Stimulated activated CD8-positive, alpha-beta memory T cell treated with anti-CD3 and anti-CD28 coated beads, Interleukin-7, amount 100 ng/mL, for 24 hours (primary cell): Measurements from ENCODE around the gene CDC37L1.

Experiments used
- DNase-seq: peaks from one replicate; pipeline ENCODE4 v3.0.0-alpha.2; 2020; ENCODE audit warnings: low read depth

Gene CDC37L1

DNA sequence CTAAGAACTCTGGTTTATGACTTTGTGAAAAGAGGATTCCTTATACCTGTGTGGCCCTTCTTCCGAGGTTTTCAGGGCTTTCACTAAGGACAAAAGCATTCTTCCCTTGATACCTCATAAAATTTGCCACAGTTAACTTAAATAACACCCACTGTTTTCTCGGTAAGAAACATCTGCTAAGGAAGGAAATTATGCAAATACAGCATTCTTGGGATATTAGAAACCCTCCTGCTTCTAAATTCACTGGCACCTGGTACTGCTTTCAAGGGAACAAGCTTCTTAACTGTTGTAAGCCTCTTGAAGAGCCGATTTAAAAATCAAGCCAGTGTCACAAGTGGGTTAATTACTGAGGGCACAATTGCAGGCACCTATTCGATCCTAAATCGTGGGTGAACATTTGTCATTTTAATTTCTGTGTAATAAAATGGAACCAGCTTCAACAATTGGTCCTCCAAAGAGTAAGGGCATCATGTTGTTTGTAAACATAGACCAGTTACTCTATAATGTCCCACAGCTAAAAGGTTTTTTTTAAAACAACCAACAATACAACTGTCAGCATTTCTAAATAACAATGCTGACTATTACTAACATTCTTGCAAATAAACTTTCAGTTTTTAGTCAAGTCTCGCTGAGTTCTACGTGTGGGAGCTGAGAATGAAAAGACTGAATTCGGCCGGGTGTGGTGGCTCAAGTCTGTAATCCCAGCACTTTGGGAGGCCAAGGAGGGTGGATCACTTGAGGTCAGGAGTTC lies 35.1 kb downstream of the CDC37L1 start:
- no peak for DNase-seq

- no peak for DNase-seq
These were observed 36.8 kb downstream of the CDC37L1 start for GRCh38 chr9:4716163-4716562.

DNA sequence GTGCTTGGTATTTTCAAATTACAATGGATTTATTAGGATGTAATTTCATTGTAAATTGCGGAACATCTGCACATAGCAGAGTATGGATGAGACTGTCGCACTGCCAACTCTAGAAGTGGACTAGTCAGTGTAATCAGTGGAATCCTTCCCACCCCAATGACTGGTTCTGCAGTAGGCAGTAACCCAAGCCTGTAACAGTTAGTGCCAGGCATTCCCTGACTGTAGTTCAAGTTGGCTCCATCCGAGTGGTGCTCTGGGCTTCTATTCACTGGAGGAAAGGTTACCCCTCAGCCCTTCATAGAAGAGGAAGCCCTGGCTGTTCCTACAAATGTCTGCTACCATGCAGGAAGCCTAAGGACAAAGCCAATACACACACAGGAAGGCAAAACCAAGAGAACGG lies 38.4 kb downstream of the CDC37L1 start:
- no peak for DNase-seq

DNA sequence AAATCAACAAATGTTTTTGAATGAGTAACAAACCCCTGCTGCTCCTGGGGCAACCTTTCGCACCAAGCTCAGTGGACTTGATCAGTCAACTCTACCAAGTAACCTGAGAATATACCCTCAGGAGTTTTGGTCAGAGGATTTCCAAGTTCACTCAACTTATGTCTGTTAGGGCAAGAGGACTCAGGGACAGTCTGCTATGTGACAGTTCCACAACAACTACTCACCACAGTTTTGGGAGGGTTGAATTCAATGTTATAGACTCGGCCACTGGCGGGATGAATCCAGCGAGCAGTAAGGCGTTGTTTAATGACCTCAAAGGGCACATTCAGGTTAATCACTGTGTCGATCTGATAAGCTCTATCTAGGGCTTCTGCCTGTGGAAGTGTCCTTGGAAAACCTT lies 39.5 kb downstream of the CDC37L1 start:
- no peak for DNase-seq

- no peak for DNase-seq
These were observed 42.4 kb downstream of the CDC37L1 start for GRCh38 chr9:4721736-4722135.

DNA sequence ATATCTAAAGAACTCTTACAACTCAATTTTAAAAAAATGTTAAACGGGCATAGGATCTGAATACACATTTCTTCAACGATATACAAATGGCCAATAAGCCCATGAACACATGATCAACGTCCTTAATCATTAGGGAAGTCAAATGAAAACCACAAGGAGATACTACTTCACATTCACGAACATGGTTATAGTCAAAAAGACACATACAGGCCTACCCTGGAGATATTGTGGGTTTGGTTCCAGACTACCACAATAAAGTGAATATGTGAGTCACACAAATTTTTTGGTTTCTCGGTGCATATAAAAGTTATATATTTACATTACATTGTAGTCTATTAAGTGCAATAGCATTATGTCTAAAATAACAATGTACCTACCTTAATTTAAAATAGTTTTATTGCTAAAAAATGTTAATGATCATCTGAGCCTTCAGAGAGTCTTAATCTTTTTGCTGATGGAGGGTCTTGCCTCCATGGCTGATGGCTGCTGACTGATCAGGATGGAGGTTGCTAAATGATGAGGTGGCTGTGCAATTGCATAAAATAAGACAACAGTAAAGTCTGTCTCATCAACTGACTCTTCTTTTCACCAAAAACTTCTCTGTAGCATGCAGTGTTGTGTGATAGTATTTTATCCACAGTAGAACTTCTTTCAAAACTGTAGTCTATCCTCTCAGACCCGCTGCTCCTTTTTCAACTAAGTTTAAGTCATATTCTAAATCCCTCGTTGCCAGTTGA lies 46.5 kb downstream of the CDC37L1 start:
- DNase-seq, result no peak

DNA sequence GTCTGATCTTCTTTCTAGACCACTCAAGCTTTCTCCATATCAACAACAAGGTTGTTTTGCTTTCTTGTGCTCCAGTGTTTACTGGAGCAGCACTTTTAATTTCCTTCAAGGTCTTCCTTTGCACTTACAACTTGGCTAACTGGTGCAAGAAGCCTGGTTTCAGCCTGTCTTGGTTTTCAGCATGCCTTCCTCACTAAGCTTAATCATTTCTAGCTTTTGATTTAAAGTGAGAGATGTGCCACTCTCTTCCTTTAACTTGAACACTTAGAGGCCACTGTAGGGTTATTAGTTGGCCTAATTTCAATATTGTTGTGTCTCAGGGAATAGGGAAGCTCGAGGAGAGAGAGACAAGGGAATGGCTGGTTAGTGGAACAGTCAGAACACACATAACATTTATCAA lies 48.2 kb downstream of the CDC37L1 start:
- no peak for DNase-seq

- no peak for DNase-seq
These were observed 53.5 kb downstream of the CDC37L1 start for GRCh38 chr9:4732890-4733289.

DNA sequence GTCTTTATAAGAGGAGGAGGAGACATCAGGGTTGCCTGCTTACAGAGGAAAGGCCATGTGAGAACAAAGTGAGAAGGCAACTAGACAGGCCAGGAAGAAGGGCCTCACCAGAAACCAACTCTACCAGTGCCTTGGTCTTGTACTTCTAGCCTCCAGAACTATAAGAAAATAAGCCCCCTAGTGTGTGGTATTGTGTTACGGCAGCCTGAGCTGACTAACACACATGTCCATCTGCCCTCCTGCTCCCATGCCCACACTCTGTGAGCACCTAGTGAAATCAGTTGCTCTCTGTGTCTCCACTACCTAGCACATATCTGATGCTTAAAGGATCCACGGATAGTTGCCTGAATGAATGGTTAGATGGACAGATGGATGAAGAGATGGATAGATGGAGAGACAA lies 54.8 kb downstream of the CDC37L1 start:
- DNase-seq, result no peak

- no peak for DNase-seq
These were observed 59.7 kb downstream of the CDC37L1 start for GRCh38 chr9:4738866-4739586.

DNA sequence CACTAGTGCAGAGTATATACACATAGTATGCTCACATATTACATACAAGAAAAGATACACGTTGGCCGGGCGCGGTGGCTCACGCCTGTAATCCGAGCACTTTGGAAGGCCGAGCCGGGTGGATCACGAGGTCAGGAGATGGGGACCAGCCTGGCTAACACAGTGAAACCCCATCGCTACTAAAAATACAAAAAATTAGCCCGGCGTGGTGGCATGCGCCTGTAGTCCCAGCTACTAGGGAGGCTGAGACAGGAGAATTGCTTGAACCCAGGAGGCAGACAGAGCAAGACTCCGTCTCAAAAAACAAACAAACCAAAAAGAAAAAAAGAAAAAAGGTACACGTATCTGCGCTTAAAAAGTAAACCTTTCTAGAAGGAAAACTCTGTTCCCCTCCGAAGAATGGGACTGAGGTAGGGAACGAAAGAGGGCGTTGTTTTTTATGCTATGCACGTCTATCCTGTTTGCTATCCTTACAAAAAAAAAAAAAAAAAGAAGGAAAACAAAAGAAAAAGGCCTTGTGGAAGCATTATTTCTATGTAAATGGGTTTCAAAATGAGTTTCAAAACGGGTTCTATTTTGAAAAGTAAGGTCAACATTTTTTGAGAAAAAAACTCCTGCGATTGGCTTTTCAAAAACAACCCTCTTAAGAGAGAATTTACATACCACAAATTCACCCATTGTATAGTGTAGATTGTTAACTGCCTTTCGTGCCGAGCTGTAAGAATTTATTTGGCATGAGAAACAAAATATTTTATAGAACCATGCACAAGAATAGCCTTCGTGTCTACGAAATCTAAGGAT lies 60.4 kb downstream of the CDC37L1 start:
- no peak for DNase-seq

DNA sequence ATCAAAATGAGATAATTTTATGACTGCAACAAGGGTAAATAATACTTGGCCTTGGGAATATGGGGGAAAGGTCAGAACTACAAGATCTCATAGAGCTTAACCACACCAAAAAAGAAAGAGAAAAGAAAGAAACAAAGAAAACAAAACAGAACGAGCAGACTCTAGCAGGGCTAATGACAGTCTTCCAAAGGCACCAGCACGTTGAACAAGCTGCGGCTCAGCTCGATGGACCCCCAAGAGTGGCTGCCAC lies 60.9 kb downstream of the CDC37L1 start:
- no peak for DNase-seq

DNA sequence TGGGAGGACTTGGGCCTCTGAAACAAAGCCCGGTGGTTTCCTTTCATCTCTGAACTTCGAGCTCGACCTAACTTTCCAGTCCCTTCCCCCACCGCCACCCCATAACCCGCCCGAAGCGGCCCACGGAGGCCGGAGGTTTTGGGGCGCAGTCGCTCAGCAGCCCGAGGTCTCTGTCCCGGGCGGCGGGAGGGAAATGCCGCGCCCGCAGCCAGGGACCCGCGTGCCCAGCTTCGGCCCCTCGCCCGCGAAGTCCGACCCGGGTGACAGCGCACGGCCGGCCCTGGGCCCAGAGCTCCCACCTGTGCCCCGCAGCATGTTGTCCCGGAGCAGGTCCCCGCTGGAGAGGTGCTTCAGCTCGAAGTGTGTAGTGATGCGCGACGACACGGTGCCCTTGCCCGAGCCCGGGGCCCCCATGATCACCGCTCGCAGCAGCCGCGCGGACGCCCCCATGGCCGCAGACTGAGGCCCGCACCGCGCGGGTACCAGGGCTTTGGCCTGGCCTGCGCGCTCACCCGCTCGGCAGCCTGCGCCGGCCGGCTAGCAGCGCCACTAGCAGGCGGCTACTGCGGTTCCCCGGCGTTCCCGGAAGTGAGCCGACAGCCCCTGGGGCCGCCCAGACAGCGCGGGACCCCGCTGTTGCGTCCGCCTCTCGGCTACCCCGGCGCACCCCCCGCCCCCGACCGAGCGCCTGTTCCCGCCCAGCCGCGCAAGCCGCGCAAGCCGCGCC lies 61.4 kb downstream of the CDC37L1 start, which contains the start of gene AK3:
Gene AK3 (minus strand): TSS at position 565 of the 727 bp plus-strand sequence. CDS start 115 bp downstream, at position 450.
- DNase-seq, result peak; percentile 68

- DNase-seq, result no peak
These were observed 62.2 kb downstream of the CDC37L1 start for GRCh38 chr9:4741365-4742089.

DNA sequence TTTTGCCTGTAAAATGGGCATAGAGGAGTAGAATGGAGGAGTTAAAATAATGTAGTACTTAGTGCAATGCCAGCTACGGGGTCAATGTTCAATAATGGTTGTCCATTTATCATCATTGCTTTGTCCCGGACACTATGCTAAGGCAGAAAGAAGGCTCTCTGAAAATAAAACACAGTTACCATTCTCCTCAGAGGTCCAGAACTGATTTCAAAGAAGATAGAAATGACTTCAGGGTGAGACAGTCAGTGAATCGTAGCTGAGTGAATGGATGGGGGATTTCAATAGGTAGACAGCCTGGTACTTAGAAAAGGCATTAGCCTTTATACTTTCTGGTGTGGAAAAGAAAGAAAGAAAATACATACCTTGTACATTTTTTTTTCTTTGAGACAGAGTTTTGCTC lies 62.9 kb downstream of the CDC37L1 start:
- DNase-seq, result no peak

DNA sequence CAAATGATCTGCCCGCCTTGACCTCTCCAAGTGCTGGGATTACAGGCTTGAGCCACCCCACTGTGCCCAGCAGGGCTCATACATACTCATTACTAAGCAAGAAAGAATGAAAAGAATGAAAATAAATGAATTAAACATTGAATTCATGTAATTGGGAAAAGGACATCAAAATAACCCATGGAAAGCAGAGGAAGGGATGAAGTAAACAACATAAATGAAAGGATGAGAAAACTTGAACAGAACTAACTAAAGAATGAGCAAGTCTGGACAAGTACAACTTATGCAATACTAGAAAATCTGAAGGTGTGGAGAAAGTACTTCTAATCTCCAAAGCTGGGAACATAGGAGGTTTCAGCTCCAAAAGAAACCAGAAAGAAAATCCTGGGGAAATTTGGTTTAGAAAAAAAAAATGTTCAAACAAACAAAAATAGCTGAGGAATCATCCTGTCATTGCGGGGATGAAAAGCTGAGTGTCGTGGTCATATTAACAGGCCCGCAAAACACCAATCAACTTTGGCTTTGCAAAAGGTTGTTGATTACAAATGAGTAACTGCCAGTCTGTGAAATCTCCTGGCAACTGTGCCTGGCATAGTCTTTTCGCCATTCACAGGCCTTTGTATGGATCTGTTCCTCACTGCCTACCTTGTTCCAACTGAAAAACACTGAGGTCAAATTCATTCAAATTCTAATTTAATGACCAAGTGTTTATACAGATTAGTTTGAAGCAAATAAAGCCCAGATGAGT lies 63.9 kb downstream of the CDC37L1 start:
- DNase-seq, result no peak

DNA sequence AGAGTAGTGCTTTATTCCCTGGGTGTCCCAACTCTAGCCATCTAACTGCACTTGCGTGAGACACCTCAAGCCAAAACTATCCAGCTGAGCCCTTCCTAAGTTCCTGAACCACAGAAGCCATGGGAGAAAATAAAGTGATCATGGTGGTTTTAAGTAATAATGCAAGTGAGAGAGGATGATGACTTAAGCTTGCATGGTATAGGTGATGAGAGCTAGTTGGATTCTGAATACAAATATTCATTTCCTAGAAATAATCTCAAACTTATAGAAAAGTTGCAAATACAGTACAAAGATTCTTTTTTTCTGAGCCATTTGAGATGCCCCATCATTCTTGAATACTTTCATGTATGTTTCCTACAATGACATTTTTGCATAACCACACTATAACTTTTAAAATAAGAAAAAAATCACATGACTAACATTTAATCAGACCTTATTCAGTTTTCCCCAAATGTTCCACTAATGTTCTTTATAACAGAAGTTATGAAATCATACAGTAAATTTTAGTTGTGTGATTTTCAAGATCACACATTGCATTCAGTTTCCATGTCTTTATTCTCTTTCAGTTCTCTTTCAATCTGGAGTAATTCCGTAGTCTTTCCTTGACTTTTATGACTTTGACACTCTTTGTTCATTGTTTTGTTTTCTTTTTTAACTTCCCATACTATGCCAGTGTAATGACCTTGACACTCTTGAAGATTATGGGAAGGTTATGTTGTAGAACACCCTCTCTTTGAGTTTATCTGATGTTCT lies 67.1 kb downstream of the CDC37L1 start:
- no peak for DNase-seq

GRCh38 chr9:4748612-4749011 lies 69.2 kb downstream of the CDC37L1 start:
- DNase-seq, result no peak

- DNase-seq, result no peak
These were observed 70.8 kb downstream of the CDC37L1 start for GRCh38 chr9:4750023-4750673.
